ENCODE data around the gene THSD4. TPM values are rescaled to one million over a fixed set of nuclear protein-coding genes. Genes with fewer than 3 reads are reported as not detected.

Gene THSD4
- total RNA-seq, 1 experiment from 2014 or later = 36.3 TPM

GRCh38 chr15:71471347-71471746 is 356.1 kb downstream of the THSD4 start:
- peaks cover 7% of the 10 kb centered on the region for H3K9me3 Mint-ChIP-seq (ENCODE audit: unreplicated experiment)
- intact Hi-C loops (cut with micrococcal nuclease) = no loop called here
- peaks cover 4% of the 10 kb centered on the region for H3K36me3 Mint-ChIP-seq (ENCODE audit: insufficient read depth, unreplicated experiment)
- H3K4me1 Mint-ChIP-seq (ENCODE audit: insufficient read depth, unreplicated experiment) = peaks cover 9% of the 10 kb centered on the region
- no peak for TF ChIP-seq CTCF (IDR thresholded peaks at IDR 0.05; ENCODE audit: unreplicated experiment)
- POLR2A ChIA-PET = interaction anchor here (1.4 kb wide), 1 partner anchor 21 kb away, joined by 3 read pairs; no protein-coding TSS in a partner anchor
- no TSS peak for BruUV-seq (replicated peaks)
- H3K27ac Mint-ChIP-seq (ENCODE audit: low read depth, unreplicated experiment) = peak overlapping the region; percentile 75
- no peaks in the 10 kb centered on the region for H3K27me3 Mint-ChIP-seq (ENCODE audit: insufficient read depth, unreplicated experiment)
- peak; percentile 39 for DNase-seq (ENCODE audit: unreplicated experiment)
- CTCF ChIA-PET = interaction anchor here (0.6 kb wide), 1 partner anchor 46 kb away, joined by 3 read pairs; no protein-coding TSS in a partner anchor
- no peak overlapping the region for H3K4me3 Mint-ChIP-seq (ENCODE audit: unreplicated experiment)

GRCh38 chr15:71472566-71472965 is 357.3 kb downstream of the THSD4 start:
- peaks cover 4% of the 10 kb centered on the region for H3K36me3 Mint-ChIP-seq (ENCODE audit: insufficient read depth, unreplicated experiment)
- no peak overlapping the region for H3K4me3 Mint-ChIP-seq (ENCODE audit: unreplicated experiment)
- intact Hi-C loops (cut with micrococcal nuclease) = no loop called here
- CTCF ChIA-PET = no interaction called here
- H3K27me3 Mint-ChIP-seq (ENCODE audit: insufficient read depth, unreplicated experiment) = no peaks in the 10 kb centered on the region
- POLR2A ChIA-PET = no interaction called here
- peaks cover 7% of the 10 kb centered on the region for H3K9me3 Mint-ChIP-seq (ENCODE audit: unreplicated experiment)
- no peak for DNase-seq (ENCODE audit: unreplicated experiment)
- TF ChIP-seq CTCF (IDR thresholded peaks at IDR 0.05; ENCODE audit: unreplicated experiment) = no peak
- BruUV-seq (replicated peaks) = no TSS peak
- no peak overlapping the region for H3K27ac Mint-ChIP-seq (ENCODE audit: low read depth, unreplicated experiment)
- H3K4me1 Mint-ChIP-seq (ENCODE audit: insufficient read depth, unreplicated experiment) = peaks cover 9% of the 10 kb centered on the region

- no peak for DNase-seq (ENCODE audit: unreplicated experiment)
- Mint-ChIP-seq H3K4me3 (ENCODE audit: unreplicated experiment) (no peak overlapping the region), H3K4me1 (ENCODE audit: insufficient read depth, unreplicated experiment) (peaks cover 9% of the 10 kb centered on the region), H3K27ac (ENCODE audit: low read depth, unreplicated experiment) (no peak overlapping the region), H3K9me3 (ENCODE audit: unreplicated experiment) (no peaks in the 10 kb centered on the region), H3K36me3 (ENCODE audit: insufficient read depth, unreplicated experiment) (peaks cover 4% of the 10 kb centered on the region), H3K27me3 (ENCODE audit: insufficient read depth, unreplicated experiment) (no peaks in the 10 kb centered on the region)
- ChIA-PET CTCF (interaction anchor here (1.3 kb wide), 1 partner anchor 13 kb away, joined by 3 read pairs; no protein-coding TSS in a partner anchor), POLR2A (interaction anchor here (0.7 kb wide), 1 partner anchor 39 kb away, joined by 3 read pairs; no protein-coding TSS in a partner anchor)
- intact Hi-C loops (cut with micrococcal nuclease) = no loop called here
- no peak for TF ChIP-seq CTCF (IDR thresholded peaks at IDR 0.05; ENCODE audit: unreplicated experiment)
- no TSS peak for BruUV-seq (replicated peaks)
Observed at GRCh38 chr15:71473751-71474150, 358.5 kb downstream of the THSD4 start.

GRCh38 chr15:71476823-71477222 is 361.6 kb downstream of the THSD4 start:
- Mint-ChIP-seq H3K36me3 (ENCODE audit: insufficient read depth, unreplicated experiment) (peaks cover 6% of the 10 kb centered on the region), H3K27ac (ENCODE audit: low read depth, unreplicated experiment) (no peak overlapping the region), H3K4me3 (ENCODE audit: unreplicated experiment) (no peak overlapping the region), H3K27me3 (ENCODE audit: insufficient read depth, unreplicated experiment) (no peaks in the 10 kb centered on the region), H3K9me3 (ENCODE audit: unreplicated experiment) (no peaks in the 10 kb centered on the region), H3K4me1 (ENCODE audit: insufficient read depth, unreplicated experiment) (no peaks in the 10 kb centered on the region)
- BruUV-seq (replicated peaks) = no TSS peak
- no peak for DNase-seq (ENCODE audit: unreplicated experiment)
- ChIA-PET CTCF (interaction anchor here (1.2 to 1.3 kb wide), 3 partner anchors 16 to 267 kb away, joined by 3 read pairs; no protein-coding TSS in a partner anchor), POLR2A (interaction anchor here (1.1 kb wide), 1 partner anchor 25 kb away, joined by 3 read pairs; no protein-coding TSS in a partner anchor)
- TF ChIP-seq CTCF (IDR thresholded peaks at IDR 0.05; ENCODE audit: unreplicated experiment) = no peak
- intact Hi-C loops (cut with micrococcal nuclease) = no loop called here

Data from MCF 10A (cell line).